ENCODE measurements around the gene YPEL4.
"Not testable (repeated sequence)": the region's sequence is repeated elsewhere in the genome, so short reads cannot be mapped to it uniquely, and the experiment has no call there.

Gene YPEL4

GRCh38 chr11:57649826-57650738, at the start of gene YPEL4:
TSS of gene YPEL4 (minus strand) at chr11:57649912. CDS start at chr11:57647107, 2,805 bp downstream.
- no peak for DNase-seq (ENCODE audit: low spot score)
- FAIRE-seq: no peak

- DNase-seq (ENCODE audit: low spot score): no peak
- FAIRE-seq: no peak
Measured at GRCh38 chr11:57698843-57699365, 49.2 kb upstream of the YPEL4 start.

- DNase-seq (ENCODE audit: low spot score); FAIRE-seq: not testable (repeated sequence)
Measured at GRCh38 chr11:57690474-57690873, 40.8 kb upstream of the YPEL4 start.

GRCh38 chr11:57681168-57681567, 31.5 kb upstream of the YPEL4 start:
- DNase-seq (ENCODE audit: low spot score) (no peak), FAIRE-seq (no peak)

- FAIRE-seq (peak; percentile 70), DNase-seq (ENCODE audit: low spot score) (peak; percentile 40)
Measured at GRCh38 chr11:57680552-57680874, 30.8 kb upstream of the YPEL4 start.

GRCh38 chr11:57679396-57679795, 29.7 kb upstream of the YPEL4 start:
- FAIRE-seq: no peak
- no peak for DNase-seq (ENCODE audit: low spot score)

GRCh38 chr11:57675176-57675941, 25.6 kb upstream of the YPEL4 start:
- no peak for FAIRE-seq
- DNase-seq (ENCODE audit: low spot score): no peak

- FAIRE-seq (peak; percentile 93), DNase-seq (ENCODE audit: low spot score) (peak; percentile 54)
Measured at GRCh38 chr11:57674251-57674650, 24.5 kb upstream of the YPEL4 start.

GRCh38 chr11:57668434-57668782, 18.7 kb upstream of the YPEL4 start:
- FAIRE-seq (no peak), DNase-seq (ENCODE audit: low spot score) (no peak)

- DNase-seq (ENCODE audit: low spot score) (peak; percentile 96), FAIRE-seq (peak; percentile 72)
Measured at GRCh38 chr11:57667736-57668433, 18.2 kb upstream of the YPEL4 start, which contains the start of gene ZDHHC5. TSS of gene ZDHHC5 (plus strand) at chr11:57668114. CDS start at chr11:57673091, 4,977 bp downstream.

- DNase-seq (ENCODE audit: low spot score): peak; percentile 94
- FAIRE-seq: peak; percentile 87
Measured at GRCh38 chr11:57667117-57667735, 17.5 kb upstream of the YPEL4 start.

GRCh38 chr11:57663975-57664374, 14.3 kb upstream of the YPEL4 start:
- no peak for FAIRE-seq

GRCh38 chr11:57662893-57663292, 13.2 kb upstream of the YPEL4 start:
- FAIRE-seq (no peak), DNase-seq (ENCODE audit: low spot score) (no peak)

More at GRCh38 chr11:57663975-57664374, 14.3 kb upstream of the YPEL4 start:
- DNase-seq (ENCODE audit: low spot score): no peak

- no peak for DNase-seq (ENCODE audit: low spot score)
- FAIRE-seq: no peak
Measured at GRCh38 chr11:57659669-57660068, 10.0 kb upstream of the YPEL4 start.

GRCh38 chr11:57658023-57658361, 8.3 kb upstream of the YPEL4 start:
- FAIRE-seq (no peak), DNase-seq (ENCODE audit: low spot score) (no peak)

- FAIRE-seq: peak; percentile 77
Measured at GRCh38 chr11:57657194-57658022, 7.7 kb upstream of the YPEL4 start, which contains the start of gene CLP1. TSS of gene CLP1 (plus strand) at chr11:57657762. CDS start at chr11:57659477, 1,715 bp downstream.

GRCh38 chr11:57656885-57657193, 7.1 kb upstream of the YPEL4 start:
- no peak for DNase-seq (ENCODE audit: low spot score)
- FAIRE-seq: no peak

More at GRCh38 chr11:57657194-57658022, 7.7 kb upstream of the YPEL4 start, which contains the start of gene CLP1:
- peak; percentile 93 for DNase-seq (ENCODE audit: low spot score)

GRCh38 chr11:57653163-57653562, 3.5 kb upstream of the YPEL4 start:
- DNase-seq (ENCODE audit: low spot score) (no peak), FAIRE-seq (no peak)

GRCh38 chr11:57652662-57653061, 3.0 kb upstream of the YPEL4 start:
- FAIRE-seq: no peak
- DNase-seq (ENCODE audit: low spot score): no peak

GRCh38 chr11:57652230-57652629, 2.5 kb upstream of the YPEL4 start:
- DNase-seq (ENCODE audit: low spot score); FAIRE-seq: not testable (repeated sequence)
